Astrocyte of the hippocampus (primary cell): ENCODE results near the gene LSMEM2.
"Not testable (repeated sequence)": the region's sequence is repeated elsewhere in the genome, so short reads cannot be mapped to it uniquely, and the experiment has no call there.

ENCODE experiments used
- DNase-seq: peaks from one replicate; pipeline ENCODE4 v3.0.0; 2011; ENCODE audit warnings: low read depth, low spot score

Gene LSMEM2

GRCh38 chr3:50245831-50246516, 32.9 kb upstream of the LSMEM2 start:
- DNase-seq: peak; percentile 97

- peak; percentile 92 for DNase-seq
Measured at GRCh38 chr3:50246517-50246954, 32.4 kb upstream of the LSMEM2 start.

- peak; percentile 54 for DNase-seq
Measured at GRCh38 chr3:50248387-50248786, 30.5 kb upstream of the LSMEM2 start.

- no peak for DNase-seq
Measured at GRCh38 chr3:50249457-50249856, 29.4 kb upstream of the LSMEM2 start.

- DNase-seq: no peak
Measured at GRCh38 chr3:50250514-50250913, 28.4 kb upstream of the LSMEM2 start.

GRCh38 chr3:50251220-50251619, 27.7 kb upstream of the LSMEM2 start:
- DNase-seq: peak; percentile 79

- DNase-seq: no peak
Measured at GRCh38 chr3:50254577-50255250, 24.2 kb upstream of the LSMEM2 start.

GRCh38 chr3:50255251-50255615, 23.7 kb upstream of the LSMEM2 start:
- no peak for DNase-seq

- DNase-seq: peak; percentile 65
Measured at GRCh38 chr3:50256978-50257890, 21.7 kb upstream of the LSMEM2 start.

- DNase-seq: no peak
Measured at GRCh38 chr3:50258029-50258680, 20.7 kb upstream of the LSMEM2 start.

GRCh38 chr3:50258979-50259378, 19.9 kb upstream of the LSMEM2 start:
- DNase-seq: no peak

GRCh38 chr3:50259432-50260026, 19.4 kb upstream of the LSMEM2 start:
- no peak for DNase-seq

GRCh38 chr3:50260027-50260941, 18.6 kb upstream of the LSMEM2 start:
- peak; percentile 98 for DNase-seq

- peak; percentile 57 for DNase-seq
Measured at GRCh38 chr3:50260942-50261441, 17.9 kb upstream of the LSMEM2 start.

GRCh38 chr3:50261505-50261904, 17.4 kb upstream of the LSMEM2 start:
- no peak for DNase-seq

- not testable (repeated sequence) for DNase-seq
Measured at GRCh38 chr3:50262200-50262599, 16.7 kb upstream of the LSMEM2 start.

- no peak for DNase-seq
Measured at GRCh38 chr3:50262778-50263177, 16.1 kb upstream of the LSMEM2 start.

- DNase-seq: no peak
Measured at GRCh38 chr3:50263478-50264382, 15.2 kb upstream of the LSMEM2 start.

- DNase-seq: peak; percentile 99
Measured at GRCh38 chr3:50264383-50264963, 14.4 kb upstream of the LSMEM2 start.
